KG1 (cell line): ENCODE measurements around the gene SCARF2.
"Not testable (repeated sequence)": the region's sequence is repeated elsewhere in the genome, so short reads cannot be mapped to it uniquely, and the experiment has no call there.

Source experiments
- DNase-seq: peaks from one replicate; lab custom pipeline; 2025; lab: John Stamatoyannopoulos, UW

The SCARF2 gene

GRCh38 chr22:20395181-20395906 lies 42.3 kb downstream of the SCARF2 start:
- no peak for DNase-seq

- DNase-seq: peak; percentile 77
These were observed 43.7 kb downstream of the SCARF2 start, which contains the start of gene ZNF74 for GRCh38 chr22:20393705-20394476. ZNF74 (plus strand) TSS chr22:20394151; CDS start chr22:20394629, 478 bp downstream.

DNA sequence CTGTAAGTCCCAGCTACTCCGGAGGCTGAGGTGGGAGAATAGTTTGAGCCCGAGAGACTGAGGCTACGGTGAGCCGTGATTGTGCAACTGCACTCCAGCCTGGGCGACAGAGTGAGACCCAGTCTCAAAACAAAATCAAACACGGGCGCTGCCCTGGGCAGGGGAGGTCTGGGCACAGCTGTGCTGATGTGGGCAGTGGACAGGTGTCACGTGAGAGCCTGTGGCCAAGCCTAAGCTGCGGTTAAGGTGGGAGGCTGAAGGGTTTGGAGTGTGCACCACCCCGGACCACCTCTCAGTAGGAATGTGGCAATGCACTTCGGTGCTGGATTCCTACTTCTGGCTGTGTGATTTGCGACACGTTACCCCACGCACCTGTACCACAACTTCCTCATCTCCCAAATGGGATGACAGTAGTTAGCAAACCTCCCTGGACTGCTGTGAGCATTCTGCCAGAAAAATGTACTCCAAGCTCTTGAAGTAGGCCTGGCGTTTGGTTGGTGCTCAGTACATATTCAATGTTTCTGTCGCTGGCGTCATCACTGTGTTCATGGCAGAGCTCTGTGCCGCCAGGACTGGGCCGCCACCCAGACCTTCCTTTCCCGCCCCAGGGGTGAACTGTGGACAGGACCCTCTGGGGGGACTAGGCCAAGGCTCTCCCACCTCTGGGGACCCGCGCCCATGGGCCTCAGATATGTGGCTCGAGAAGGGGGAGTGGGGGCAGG lies 44.5 kb downstream of the SCARF2 start:
- DNase-seq: no peak

- not testable (repeated sequence) for DNase-seq
These were observed 45.2 kb downstream of the SCARF2 start for GRCh38 chr22:20392365-20392881.

GRCh38 chr22:20391222-20391621 lies 46.4 kb downstream of the SCARF2 start:
- no peak for DNase-seq

DNA sequence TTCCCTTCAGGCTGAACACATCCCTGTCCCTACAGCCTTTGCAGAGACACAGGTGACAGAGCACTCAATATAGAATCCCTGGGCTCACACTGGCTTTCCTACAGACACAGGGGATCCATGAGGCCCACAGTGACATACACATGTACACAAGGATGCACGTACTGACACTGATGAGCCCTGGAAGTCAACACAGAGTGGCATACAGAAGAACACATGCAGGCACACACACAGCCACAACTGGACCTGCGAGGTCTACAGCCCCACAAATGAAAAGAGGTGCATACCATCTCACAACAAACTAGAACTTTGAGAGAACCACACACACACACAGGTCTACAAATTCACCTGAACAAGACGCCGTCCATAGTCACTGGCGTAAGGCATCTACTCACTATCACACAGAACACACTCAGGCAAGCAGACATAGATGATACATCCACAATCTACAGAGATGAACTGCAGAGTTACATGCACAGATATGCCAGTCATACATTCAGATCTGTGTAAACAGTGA lies 47.2 kb downstream of the SCARF2 start:
- no peak for DNase-seq

GRCh38 chr22:20389288-20389687 lies 48.3 kb downstream of the SCARF2 start:
- DNase-seq: no peak

GRCh38 chr22:20388200-20388599 lies 49.4 kb downstream of the SCARF2 start:
- no peak for DNase-seq

- no peak for DNase-seq
These were observed 50.7 kb downstream of the SCARF2 start for GRCh38 chr22:20386972-20387371.

DNA sequence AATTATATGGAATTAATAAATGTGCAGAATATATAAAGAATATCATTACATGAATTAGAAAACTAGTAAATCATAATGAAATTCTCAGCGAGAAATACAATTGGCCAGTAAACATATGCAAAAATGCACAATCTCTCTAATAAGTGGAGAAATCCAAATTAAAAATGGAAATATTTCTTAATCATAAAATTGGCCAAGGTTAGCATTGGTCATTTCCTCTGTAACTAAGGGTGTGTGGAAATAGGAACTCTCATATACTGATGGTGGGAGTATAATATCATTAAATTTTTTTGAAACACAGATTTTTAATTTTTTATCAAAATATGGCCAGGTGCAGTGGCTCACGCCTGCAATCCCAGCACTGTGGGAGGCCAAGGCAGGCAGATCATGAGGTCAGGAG lies 51.3 kb downstream of the SCARF2 start:
- DNase-seq: no peak

DNA sequence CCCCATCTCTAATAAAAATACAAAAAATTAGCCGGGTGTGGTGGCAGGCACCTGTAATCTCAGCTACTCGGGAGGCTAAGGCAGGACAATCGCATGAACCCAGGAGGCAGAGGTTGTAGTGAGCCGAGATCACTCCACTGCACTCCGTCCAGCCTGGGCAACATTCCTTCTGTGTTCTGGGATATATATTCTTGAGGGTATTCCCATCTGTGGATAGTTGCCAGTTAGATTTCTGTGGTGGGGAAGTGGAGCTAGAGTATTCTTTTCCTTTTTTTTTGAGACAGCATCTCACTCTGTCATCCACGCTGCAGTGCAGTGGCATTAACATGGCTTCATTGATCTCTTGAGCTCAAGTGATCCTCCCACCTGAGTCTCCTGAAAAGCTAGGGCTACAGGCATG lies 52.8 kb downstream of the SCARF2 start:
- DNase-seq: no peak

DNA sequence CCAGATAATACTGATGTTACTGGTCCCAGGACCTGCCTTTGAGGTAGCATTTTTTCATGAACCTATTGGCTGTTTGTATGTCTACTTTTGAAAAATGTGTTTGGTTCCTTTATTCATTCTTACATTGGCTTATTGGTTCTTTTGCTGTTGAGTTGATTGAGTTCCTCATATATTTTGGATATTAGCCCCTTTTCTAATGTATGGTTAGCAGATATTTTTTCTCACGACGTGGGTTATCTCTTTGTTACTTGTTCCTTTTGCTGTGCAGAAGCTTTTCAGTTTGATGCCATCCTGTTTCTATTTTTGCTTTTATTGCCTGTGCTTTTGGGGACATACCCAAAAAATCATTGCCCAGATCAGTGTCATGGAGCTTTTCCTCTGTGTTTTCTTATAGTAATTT lies 53.5 kb downstream of the SCARF2 start:
- no peak for DNase-seq

DNA sequence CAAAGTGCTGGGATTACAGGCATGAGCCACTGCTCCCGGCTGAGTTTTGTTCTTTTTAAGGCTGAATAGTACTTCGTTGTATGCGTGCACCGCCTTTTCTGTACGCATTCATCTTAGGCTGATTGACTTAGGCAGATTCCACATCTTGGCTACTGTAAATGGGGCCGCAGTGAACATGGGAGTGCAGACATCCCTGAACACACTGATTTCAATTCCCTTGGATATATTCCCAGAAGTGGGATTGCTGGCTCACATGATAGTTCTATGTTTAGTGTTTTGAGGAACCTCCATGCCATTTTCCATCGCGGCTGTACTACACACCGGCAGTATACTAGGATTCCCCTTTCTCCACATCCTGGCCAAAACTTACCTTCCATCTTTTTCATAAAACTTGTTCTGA lies 54.1 kb downstream of the SCARF2 start:
- DNase-seq: no peak

DNA sequence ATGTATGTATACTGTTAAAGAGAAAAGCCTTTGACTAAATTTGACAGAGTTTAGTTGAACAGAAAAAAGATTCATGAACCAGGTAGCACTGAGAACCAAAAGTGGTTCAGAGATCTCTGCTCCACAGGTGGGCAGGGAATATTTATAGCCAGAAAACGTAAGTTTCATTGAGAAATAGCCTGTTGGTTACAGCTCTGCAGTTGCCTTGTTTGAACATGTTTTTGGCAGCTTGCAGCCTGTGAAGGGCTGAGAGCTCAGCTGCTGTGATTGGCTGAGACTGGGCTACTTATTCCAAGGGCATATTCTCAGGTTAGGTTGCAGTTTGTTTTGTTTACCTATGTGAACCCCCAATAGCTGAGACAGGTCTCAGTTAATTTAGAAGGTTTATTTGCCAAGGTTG lies 57.1 kb downstream of the SCARF2 start:
- no peak for DNase-seq

DNA sequence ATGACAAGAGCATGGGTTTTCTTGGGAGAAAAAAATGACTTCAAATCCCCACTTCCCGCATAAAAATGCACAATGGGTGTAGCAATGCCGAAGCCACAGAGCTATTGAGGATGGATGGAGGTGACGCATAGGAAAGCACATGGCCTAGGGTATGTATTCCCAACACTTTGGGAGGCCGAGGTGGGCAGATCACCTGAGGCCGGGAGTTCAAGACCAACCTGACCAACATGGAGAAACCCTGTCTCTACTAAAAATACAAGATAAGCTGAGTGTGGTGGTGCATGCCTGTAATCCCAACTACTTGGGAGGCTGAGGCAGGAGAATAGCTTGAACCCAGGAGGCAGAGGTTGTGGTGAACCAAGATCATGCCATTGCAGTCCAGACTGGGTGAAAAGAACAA lies 58.9 kb downstream of the SCARF2 start:
- DNase-seq: not testable (repeated sequence)

- no peak for DNase-seq
These were observed 59.5 kb downstream of the SCARF2 start for GRCh38 chr22:20378110-20378509.

DNA sequence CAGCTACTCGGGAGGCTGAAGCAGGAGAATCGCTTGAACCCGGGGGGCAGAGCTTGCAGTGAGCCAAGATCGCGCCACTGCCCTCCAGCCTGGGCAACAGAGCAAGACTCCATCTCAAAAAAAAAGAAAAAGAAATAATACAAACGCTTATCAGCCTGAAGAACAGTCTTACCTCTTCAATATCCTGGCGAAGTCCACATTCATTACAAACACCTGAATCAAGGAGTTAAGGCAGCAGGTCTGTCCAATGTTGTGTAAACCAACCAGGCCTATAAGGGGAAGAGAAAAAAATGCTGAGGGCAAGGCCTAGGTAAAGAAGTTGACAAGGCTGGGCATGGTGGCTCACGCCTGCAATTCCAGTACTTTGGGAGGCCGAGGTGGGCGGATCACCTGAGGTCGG lies 60.6 kb downstream of the SCARF2 start:
- DNase-seq: not testable (repeated sequence)

- DNase-seq: not testable (repeated sequence)
These were observed 61.3 kb downstream of the SCARF2 start for GRCh38 chr22:20376281-20376680.
